LHCN-M2 (cell line): ENCODE measurements around the gene CRABP2. TPM values are rescaled to one million over a fixed set of nuclear protein-coding genes. Genes with fewer than 3 reads are reported as not detected.

ENCODE experiments used
- DNase-seq: peaks from one replicate; pipeline ENCODE4 v3.0.0-alpha.2; 2012; ENCODE audit warnings: low read depth
- polyA plus RNA-seq: library from polyadenylated mRNA; unstranded; fragments of >200 nt; gene quantifications from one replicate; pipeline ENCODE4 v1.2.1, GENCODE V29; 2012; ENCODE audit warnings: missing spikeins
- total RNA-seq: library from RNA; depleted of rRNA; stranded (reverse); fragments of >200 nt; gene quantifications from 2 replicates; pipeline ENCODE4 v1.2.3, GENCODE V29; 2014; rRNA removed

The CRABP2 gene
- total RNA-seq, result 1.5 and 2.2 TPM in 2 replicates
- polyA plus RNA-seq, result 2.8 TPM

- no peak for DNase-seq
These were observed at the start of gene CRABP2 for GRCh38 chr1:156705321-156705917. CRABP2 (minus strand) TSS chr1:156705583; CDS start chr1:156705446, 137 bp downstream.

GRCh38 chr1:156754219-156754618, 48.8 kb upstream of the CRABP2 start:
- peak; percentile 36 for DNase-seq

- peak; percentile 12 for DNase-seq
These were observed 47.6 kb upstream of the CRABP2 start for GRCh38 chr1:156752843-156753482.

- DNase-seq, result peak; percentile 96
These were observed 46.5 kb upstream of the CRABP2 start for GRCh38 chr1:156751757-156752481.

GRCh38 chr1:156751451-156751756, 46.0 kb upstream of the CRABP2 start, which contains the start of gene HDGF:
HDGF (minus strand) TSS chr1:156751675; CDS start chr1:156751429, 246 bp downstream.
- no peak for DNase-seq

- peak; percentile 34 for DNase-seq
These were observed 45.5 kb upstream of the CRABP2 start for GRCh38 chr1:156750711-156751450.

- DNase-seq, result peak; percentile 66
These were observed 44.8 kb upstream of the CRABP2 start for GRCh38 chr1:156750191-156750672.

- peak; percentile 20 for DNase-seq
These were observed 44.2 kb upstream of the CRABP2 start for GRCh38 chr1:156749419-156750118.

- DNase-seq, result peak; percentile 60
These were observed 43.5 kb upstream of the CRABP2 start for GRCh38 chr1:156748670-156749418.

GRCh38 chr1:156747742-156748669, 42.6 kb upstream of the CRABP2 start:
- DNase-seq, result peak; percentile 54

GRCh38 chr1:156746728-156747631, 41.6 kb upstream of the CRABP2 start:
- DNase-seq, result peak; percentile 96

- DNase-seq, result no peak
These were observed 41.0 kb upstream of the CRABP2 start for GRCh38 chr1:156746406-156746727.

GRCh38 chr1:156745881-156746280, 40.5 kb upstream of the CRABP2 start:
- DNase-seq, result no peak

- DNase-seq, result no peak
These were observed 39.5 kb upstream of the CRABP2 start for GRCh38 chr1:156744786-156745419.

GRCh38 chr1:156744344-156744743, 39.0 kb upstream of the CRABP2 start:
- DNase-seq, result no peak

GRCh38 chr1:156743367-156744302, 38.3 kb upstream of the CRABP2 start:
- no peak for DNase-seq

GRCh38 chr1:156742801-156743200, 37.4 kb upstream of the CRABP2 start:
- no peak for DNase-seq
